Measurements from ENCODE around the gene MAPK8IP1.

MAPK8IP1 gene

GRCh38 chr11:45851228-45851627 lies 34.2 kb upstream of the MAPK8IP1 start:
- no peaks in the 10 kb centered on the region for H3K9me3 ChIP-seq (ENCODE audit: control insufficient read depth, insufficient read depth, low read depth, low read length)
- H3K9ac ChIP-seq (ENCODE audit: low read length) = no peak overlapping the region
- H3K36me3 ChIP-seq (ENCODE audit: control insufficient read depth, insufficient read depth, low read length) = no peaks in the 10 kb centered on the region
- no peak overlapping the region for H3K4me3 ChIP-seq (ENCODE audit: low read depth, low read length)
- peaks cover 42% of the 10 kb centered on the region for H3K4me1 ChIP-seq (ENCODE audit: control insufficient read depth, insufficient read depth, low read length)
- H3K27me3 ChIP-seq (ENCODE audit: control insufficient read depth, insufficient read depth, low read length) = peaks cover 13% of the 10 kb centered on the region
- H3K27ac ChIP-seq (ENCODE audit: low read depth, low read length) = no peak overlapping the region

- Histone ChIP-seq H3K27ac (ENCODE audit: low read depth, low read length) (no peak overlapping the region), H3K4me3 (ENCODE audit: low read depth, low read length) (peak overlapping the region; percentile 12; the same call in 1 of the 2 replicates), H3K36me3 (ENCODE audit: control insufficient read depth, insufficient read depth, low read length) (peaks cover 4% of the 10 kb centered on the region), H3K27me3 (ENCODE audit: control insufficient read depth, insufficient read depth, low read length) (0 out of 2 replicates have a peak, but pooled peaks cover 5% of the 10 kb centered on the region), H3K9ac (ENCODE audit: low read length) (no peak overlapping the region), H3K4me1 (ENCODE audit: control insufficient read depth, insufficient read depth, low read length) (peaks cover 42% of the 10 kb centered on the region), H3K9me3 (ENCODE audit: control insufficient read depth, insufficient read depth, low read depth, low read length) (no peaks in the 10 kb centered on the region)
Measured at GRCh38 chr11:45852018-45852711, 33.3 kb upstream of the MAPK8IP1 start.

GRCh38 chr11:45852712-45853101 lies 32.7 kb upstream of the MAPK8IP1 start:
- peak overlapping the region; percentile 12; the same call in 1 of the 2 replicates for H3K4me3 ChIP-seq (ENCODE audit: low read depth, low read length)

GRCh38 chr11:45853332-45854219 lies 31.9 kb upstream of the MAPK8IP1 start:
- H3K9me3 ChIP-seq (ENCODE audit: control insufficient read depth, insufficient read depth, low read depth, low read length) = no peaks in the 10 kb centered on the region

More at GRCh38 chr11:45852712-45853101, 32.7 kb upstream of the MAPK8IP1 start:
- H3K9me3 ChIP-seq (ENCODE audit: control insufficient read depth, insufficient read depth, low read depth, low read length) = no peaks in the 10 kb centered on the region
- no peak overlapping the region for H3K27ac ChIP-seq (ENCODE audit: low read depth, low read length)
- 0 out of 2 replicates have a peak, but pooled peaks cover 5% of the 10 kb centered on the region for H3K27me3 ChIP-seq (ENCODE audit: control insufficient read depth, insufficient read depth, low read length)
- no peak overlapping the region for H3K9ac ChIP-seq (ENCODE audit: low read length)
- peaks cover 7% of the 10 kb centered on the region for H3K36me3 ChIP-seq (ENCODE audit: control insufficient read depth, insufficient read depth, low read length)
- peaks cover 42% of the 10 kb centered on the region for H3K4me1 ChIP-seq (ENCODE audit: control insufficient read depth, insufficient read depth, low read length)

GRCh38 chr11:45855308-45855707 lies 30.1 kb upstream of the MAPK8IP1 start:
- Histone ChIP-seq H3K9me3 (ENCODE audit: control insufficient read depth, insufficient read depth, low read depth, low read length) (no peaks in the 10 kb centered on the region), H3K4me1 (ENCODE audit: control insufficient read depth, insufficient read depth, low read length) (peaks cover 52% of the 10 kb centered on the region), H3K4me3 (ENCODE audit: low read depth, low read length) (no peak overlapping the region), H3K27ac (ENCODE audit: low read depth, low read length) (no peak overlapping the region), H3K36me3 (ENCODE audit: control insufficient read depth, insufficient read depth, low read length) (peaks cover 12% of the 10 kb centered on the region), H3K9ac (ENCODE audit: low read length) (no peak overlapping the region), H3K27me3 (ENCODE audit: control insufficient read depth, insufficient read depth, low read length) (no peaks in the 10 kb centered on the region)

More at GRCh38 chr11:45853332-45854219, 31.9 kb upstream of the MAPK8IP1 start:
- Histone ChIP-seq H3K9ac (ENCODE audit: low read length) (no peak overlapping the region), H3K27ac (ENCODE audit: low read depth, low read length) (no peak overlapping the region), H3K4me1 (ENCODE audit: control insufficient read depth, insufficient read depth, low read length) (peaks cover 43% of the 10 kb centered on the region), H3K36me3 (ENCODE audit: control insufficient read depth, insufficient read depth, low read length) (peaks cover 8% of the 10 kb centered on the region), H3K4me3 (ENCODE audit: low read depth, low read length) (no peak overlapping the region), H3K27me3 (ENCODE audit: control insufficient read depth, insufficient read depth, low read length) (0 out of 2 replicates have a peak, but pooled peaks cover under 1% of the 10 kb centered on the region)

- Histone ChIP-seq H3K9me3 (ENCODE audit: control insufficient read depth, insufficient read depth, low read depth, low read length) (no peaks in the 10 kb centered on the region), H3K27ac (ENCODE audit: low read depth, low read length) (no peak overlapping the region), H3K4me3 (ENCODE audit: low read depth, low read length) (no peak overlapping the region), H3K9ac (ENCODE audit: low read length) (no peak overlapping the region), H3K27me3 (ENCODE audit: control insufficient read depth, insufficient read depth, low read length) (no peaks in the 10 kb centered on the region), H3K36me3 (ENCODE audit: control insufficient read depth, insufficient read depth, low read length) (peaks cover 19% of the 10 kb centered on the region), H3K4me1 (ENCODE audit: control insufficient read depth, insufficient read depth, low read length) (peaks cover 52% of the 10 kb centered on the region)
Measured at GRCh38 chr11:45856044-45856468, 29.4 kb upstream of the MAPK8IP1 start.

GRCh38 chr11:45857961-45858474 lies 27.4 kb upstream of the MAPK8IP1 start:
- Histone ChIP-seq H3K27ac (ENCODE audit: low read depth, low read length) (no peak overlapping the region), H3K36me3 (ENCODE audit: control insufficient read depth, insufficient read depth, low read length) (peaks cover 39% of the 10 kb centered on the region)

GRCh38 chr11:45858751-45859398 lies 26.6 kb upstream of the MAPK8IP1 start:
- no peaks in the 10 kb centered on the region for H3K9me3 ChIP-seq (ENCODE audit: control insufficient read depth, insufficient read depth, low read depth, low read length)
- H3K4me1 ChIP-seq (ENCODE audit: control insufficient read depth, insufficient read depth, low read length) = peaks cover 30% of the 10 kb centered on the region
- no peak overlapping the region for H3K4me3 ChIP-seq (ENCODE audit: low read depth, low read length)
- H3K36me3 ChIP-seq (ENCODE audit: control insufficient read depth, insufficient read depth, low read length) = peaks cover 47% of the 10 kb centered on the region
- no peaks in the 10 kb centered on the region for H3K27me3 ChIP-seq (ENCODE audit: control insufficient read depth, insufficient read depth, low read length)
- H3K27ac ChIP-seq (ENCODE audit: low read depth, low read length) = no peak overlapping the region
- H3K9ac ChIP-seq (ENCODE audit: low read length) = no peak overlapping the region

More at GRCh38 chr11:45857961-45858474, 27.4 kb upstream of the MAPK8IP1 start:
- Histone ChIP-seq H3K9ac (ENCODE audit: low read length) (no peak overlapping the region), H3K4me3 (ENCODE audit: low read depth, low read length) (no peak overlapping the region), H3K9me3 (ENCODE audit: control insufficient read depth, insufficient read depth, low read depth, low read length) (no peaks in the 10 kb centered on the region), H3K4me1 (ENCODE audit: control insufficient read depth, insufficient read depth, low read length) (peaks cover 39% of the 10 kb centered on the region), H3K27me3 (ENCODE audit: control insufficient read depth, insufficient read depth, low read length) (no peaks in the 10 kb centered on the region)

- Histone ChIP-seq H3K4me3 (ENCODE audit: low read depth, low read length) (no peak overlapping the region), H3K9ac (ENCODE audit: low read length) (no peak overlapping the region), H3K4me1 (ENCODE audit: control insufficient read depth, insufficient read depth, low read length) (peaks cover 27% of the 10 kb centered on the region), H3K27ac (ENCODE audit: low read depth, low read length) (no peak overlapping the region), H3K36me3 (ENCODE audit: control insufficient read depth, insufficient read depth, low read length) (peaks cover 49% of the 10 kb centered on the region), H3K27me3 (ENCODE audit: control insufficient read depth, insufficient read depth, low read length) (no peaks in the 10 kb centered on the region), H3K9me3 (ENCODE audit: control insufficient read depth, insufficient read depth, low read depth, low read length) (no peaks in the 10 kb centered on the region)
Measured at GRCh38 chr11:45859661-45860140, 25.8 kb upstream of the MAPK8IP1 start.

- H3K27me3 ChIP-seq (ENCODE audit: control insufficient read depth, insufficient read depth, low read length) = no peaks in the 10 kb centered on the region
- H3K4me1 ChIP-seq (ENCODE audit: control insufficient read depth, insufficient read depth, low read length) = peaks cover 21% of the 10 kb centered on the region
- H3K36me3 ChIP-seq (ENCODE audit: control insufficient read depth, insufficient read depth, low read length) = peaks cover 49% of the 10 kb centered on the region
- no peak overlapping the region for H3K9ac ChIP-seq (ENCODE audit: low read length)
- no peak overlapping the region for H3K4me3 ChIP-seq (ENCODE audit: low read depth, low read length)
- no peaks in the 10 kb centered on the region for H3K9me3 ChIP-seq (ENCODE audit: control insufficient read depth, insufficient read depth, low read depth, low read length)
- no peak overlapping the region for H3K27ac ChIP-seq (ENCODE audit: low read depth, low read length)
Measured at GRCh38 chr11:45860348-45860747, 25.1 kb upstream of the MAPK8IP1 start.
